Uterus (tissue), 4 donors: Measurements from ENCODE around the gene GANC. TPM values are rescaled to one million over a fixed set of nuclear protein-coding genes. Genes with fewer than 3 reads are reported as not detected.
"Not testable (repeated sequence)": the region's sequence is repeated elsewhere in the genome, so short reads cannot be mapped to it uniquely, and the experiment has no call there.

Experiments
- DNase-seq, 2 donors: peaks; one replicate each; pipeline ENCODE4 v3.0.0-alpha.2; 2019 to 2020
- H3K27ac ChIP-seq, 2 donors: fragments of 200-600 bp; sonication (generic); 1 replicate in 1 of 2; 2 replicates in 1 of 2; pipeline ENCODE4 v1.5.1; 2016 to 2018
- H3K27me3 ChIP-seq, 2 donors: fragments of 200-600 bp; sonication (generic); one replicate each; pipeline ENCODE4 v1.5.1; 2018 to 2019; ENCODE audit warnings: control low read depth in 1 of 2
- H3K36me3 ChIP-seq, 2 donors: fragments of 200-600 bp; sonication (generic); one replicate each; pipeline ENCODE4 v1.5.1; 2019; ENCODE audit warnings: control low read depth in 1 of 2
- H3K4me1 ChIP-seq, 2 donors: fragments of 200-600 bp; sonication (generic); one replicate each; pipeline ENCODE4 v1.5.1; 2018 to 2019; ENCODE audit warnings: control low read depth in 1 of 2
- H3K4me3 ChIP-seq, 2 donors: fragments of 200-600 bp; sonication (generic); 1 replicate in 1 of 2; 2 replicates in 1 of 2; pipeline ENCODE4 v1.5.1; 2018 to 2019; ENCODE audit warnings: mild to moderate bottlenecking in 1 of 2
- H3K9me3 ChIP-seq, 2 donors: fragments of 200-600 bp; sonication (generic); one replicate each; pipeline ENCODE4 v1.5.1; 2019; ENCODE audit warnings: control low read depth in 1 of 2
- CTCF ChIP-seq, 4 experiments: fragments of 200-600 bp in 2 of 4; fragments of 450-650 bp in 2 of 4; sonication (generic) in 2 of 4; IDR thresholded peaks; one replicate each; pipeline ENCODE4 v1.5.1; 2016 to 2019; ENCODE audit warnings: antibody characterized with exemption in 4 of 4, mild to moderate bottlenecking in 2 of 4, moderate library complexity in 1 of 4
- POLR2A ChIP-seq, 2 donors: fragments of 450-650 bp; IDR thresholded peaks; one replicate each; pipeline ENCODE4 v1.6.1; 2016; ENCODE audit warnings: antibody characterized with exemption in 2 of 2, mild to moderate bottlenecking in 1 of 2, moderate library complexity in 1 of 2
- intact Hi-C: fragments of 100-400 bp; cut with DNase I; formaldehyde crosslinking; loops from one replicate; pipeline ENCODE4 v1.15.1; 2023; ENCODE audit warnings: low total_unique reads
- total RNA-seq, 4 donors: library from RNA; depleted of rRNA in 3 of 4; stranded (reverse); fragments of >200 nt in 3 of 4; gene quantifications; one replicate each; pipeline versions ENCODE4 v1.1.0 to v1.2.4, GENCODE V29; 2014 to 2023
- donor health status: DM: yes; HTN: yes; CAD: no.

Gene GANC
- total RNA-seq, 4 donors from 2014 or later, result 11.8 to 48.9 (median 41.3) TPM

DNA sequence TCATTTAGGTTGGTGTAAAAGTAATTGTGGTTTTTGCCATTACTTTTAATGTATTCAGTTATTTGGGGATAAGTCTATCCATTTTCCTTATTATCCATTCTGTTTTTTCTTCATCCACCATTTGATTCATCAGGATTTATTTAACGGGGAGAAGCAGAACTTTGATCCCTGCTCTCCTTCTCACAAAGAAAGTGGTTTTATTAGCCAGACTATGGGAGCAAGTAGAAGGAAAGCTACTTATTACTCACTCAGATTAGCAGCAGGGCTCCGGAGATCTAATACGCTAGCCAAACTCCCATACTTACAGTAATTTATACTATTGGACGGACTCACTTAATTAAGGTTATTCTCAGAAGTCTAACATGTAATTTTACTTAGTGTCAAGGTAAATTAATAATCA is 14.9 kb downstream of the GANC start:
- no peak for DNase-seq
- TF ChIP-seq POLR2A (IDR thresholded peaks at IDR 0.05) (no peak), CTCF (IDR thresholded peaks at IDR 0.05) (no peak)
- Histone ChIP-seq H3K27ac (no peak overlapping the region), H3K4me3 (no peak overlapping the region), H3K4me1 (no peaks in the 10 kb centered on the region), H3K27me3 (no peaks in the 10 kb centered on the region), H3K9me3 (no peaks in the 10 kb centered on the region), H3K36me3 (no peaks in the 10 kb centered on the region)
- intact Hi-C loops, result no loop called here

DNA sequence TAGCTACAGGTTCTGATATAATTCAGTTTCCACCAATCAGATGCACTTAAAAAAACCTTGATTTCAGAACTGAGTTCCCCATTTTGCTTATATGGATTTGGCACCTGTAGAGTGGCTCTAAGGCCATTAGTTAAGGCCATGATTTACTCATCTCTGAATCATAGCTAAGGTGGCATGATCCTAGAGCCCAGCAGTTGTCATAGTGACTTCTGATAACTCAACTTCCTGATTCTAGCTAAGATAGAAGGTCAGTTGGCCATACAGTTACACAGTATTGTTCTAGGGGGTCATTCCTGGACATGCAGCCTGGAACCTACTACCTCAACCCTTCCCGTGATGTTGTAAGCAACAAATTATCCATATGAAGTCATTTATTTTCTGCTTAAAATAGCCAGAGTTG is 16.2 kb downstream of the GANC start:
- TF ChIP-seq CTCF (IDR thresholded peaks at IDR 0.05), result no peak
- no peak for TF ChIP-seq POLR2A (IDR thresholded peaks at IDR 0.05)
- H3K36me3 ChIP-seq, result no peaks in the 10 kb centered on the region
- intact Hi-C loops, result no loop called here
- no peak overlapping the region for H3K4me3 ChIP-seq
- H3K9me3 ChIP-seq, result no peaks in the 10 kb centered on the region
- H3K4me1 ChIP-seq, result no peaks in the 10 kb centered on the region
- H3K27ac ChIP-seq, result no peak overlapping the region
- no peak for DNase-seq
- no peaks in the 10 kb centered on the region for H3K27me3 ChIP-seq

GRCh38 chr15:42301004-42301403 is 28.0 kb downstream of the GANC start:
- intact Hi-C loops, DNase-seq, H3K4me1 ChIP-seq, H3K36me3 ChIP-seq, H3K27ac ChIP-seq, H3K27me3 ChIP-seq, H3K4me3 ChIP-seq, H3K9me3 ChIP-seq: not testable (repeated sequence)

DNA sequence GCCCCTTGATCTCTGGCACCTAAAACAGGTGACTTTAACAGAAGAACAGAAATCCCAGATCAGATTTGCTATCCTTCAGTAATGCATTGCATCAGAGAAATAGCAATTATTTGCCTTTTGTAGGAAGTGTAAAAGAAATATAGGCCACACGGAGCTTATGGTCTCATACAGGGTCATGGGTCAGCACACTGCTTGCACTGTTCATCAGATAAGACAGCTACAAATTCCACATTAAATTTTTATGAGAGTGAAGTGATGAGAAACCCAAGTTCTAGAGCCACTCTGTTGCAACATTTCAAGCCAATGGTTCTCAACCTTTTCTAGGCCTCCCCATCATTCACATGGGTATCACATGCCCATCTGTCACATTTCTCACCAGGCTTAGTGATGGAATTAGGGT is 33.7 kb downstream of the GANC start:
- Histone ChIP-seq H3K4me3 (no peak overlapping the region), H3K36me3 (no peaks in the 10 kb centered on the region), H3K9me3 (no peaks in the 10 kb centered on the region), H3K27ac (no peak overlapping the region), H3K27me3 (no peaks in the 10 kb centered on the region), H3K4me1 (no peaks in the 10 kb centered on the region)
- TF ChIP-seq POLR2A (IDR thresholded peaks at IDR 0.05) (no peak), CTCF (IDR thresholded peaks at IDR 0.05) (no peak)
- intact Hi-C loops, result no loop called here
- no peak for DNase-seq

GRCh38 chr15:42313463-42313862 is 40.5 kb downstream of the GANC start:
- H3K9me3 ChIP-seq, result no peaks in the 10 kb centered on the region
- H3K27ac ChIP-seq, result no peak overlapping the region
- TF ChIP-seq CTCF (IDR thresholded peaks at IDR 0.05), result no peak
- intact Hi-C loops, result no loop called here
- no peaks in the 10 kb centered on the region for H3K27me3 ChIP-seq
- no peaks in the 10 kb centered on the region for H3K4me1 ChIP-seq
- DNase-seq, result no peak
- H3K4me3 ChIP-seq, result no peak overlapping the region
- H3K36me3 ChIP-seq, result no peaks in the 10 kb centered on the region

DNA sequence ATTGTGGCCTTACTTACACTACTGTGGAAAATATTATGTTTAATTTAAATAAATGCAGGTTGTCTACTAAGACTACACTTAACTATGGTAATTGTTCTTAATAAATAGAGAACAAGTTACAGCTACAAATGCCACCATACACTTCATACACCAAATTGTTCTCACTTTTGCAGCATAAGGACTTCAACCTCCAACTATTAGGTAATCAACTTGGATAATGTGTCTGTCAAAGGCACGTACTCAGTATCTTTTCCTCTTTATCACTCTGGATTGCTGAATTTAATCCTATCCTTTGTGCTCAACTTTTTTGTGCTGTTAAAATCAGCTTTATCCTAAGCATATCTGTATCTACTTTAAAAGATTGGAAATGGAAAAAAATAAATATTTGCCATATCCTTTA is 41.8 kb downstream of the GANC start:
- Histone ChIP-seq H3K4me3 (no peak overlapping the region), H3K27ac (no peak overlapping the region), H3K36me3 (no peaks in the 10 kb centered on the region), H3K9me3 (no peaks in the 10 kb centered on the region), H3K27me3 (no peaks in the 10 kb centered on the region), H3K4me1 (no peaks in the 10 kb centered on the region)
- TF ChIP-seq CTCF (IDR thresholded peaks at IDR 0.05) (no peak), POLR2A (IDR thresholded peaks at IDR 0.05) (no peak)
- intact Hi-C loops, result no loop called here
- no peak for DNase-seq
